Measurements from ENCODE around the gene DNAH17.

Gene DNAH17

GRCh38 chr17:78472035-78472905 lies 104.9 kb downstream of the DNAH17 start:
- POLR2A ChIA-PET: no interaction called here
- CTCF ChIA-PET: interaction anchor here (0.7 to 1.3 kb wide), 4 partner anchors 27 to 293 kb away, joined by 3 to 4 read pairs (median 3); no protein-coding TSS in a partner anchor
- TF ChIP-seq ZNF785 (tag by site-specific recombination; IDR thresholded peaks at IDR 0.05) (no peak), ZNF843 (tag by site-specific recombination; IDR thresholded peaks at IDR 0.05) (no peak), ZBTB48 (tag by site-specific recombination; IDR thresholded peaks at IDR 0.05) (peak; percentile 41; the same call in 1 of the 2 replicates)
- H3K9me3 ChIP-seq (ENCODE audit: control insufficient read depth, insufficient read depth, low read depth, low read length): no peaks in the 10 kb centered on the region
- H3K27ac ChIP-seq (ENCODE audit: extremely low read depth, low read depth, low read length): no peak overlapping the region
- H3K4me1 ChIP-seq (ENCODE audit: control insufficient read depth, insufficient read depth, low read length): no peaks in the 10 kb centered on the region
- H3K36me3 ChIP-seq (ENCODE audit: control insufficient read depth in 2 of 2, insufficient read depth in 1 of 2, low read length in 2 of 2): no peaks in the 10 kb centered on the region
- H3K4me3 ChIP-seq (ENCODE audit: low read depth, low read length): no peak overlapping the region

DNA sequence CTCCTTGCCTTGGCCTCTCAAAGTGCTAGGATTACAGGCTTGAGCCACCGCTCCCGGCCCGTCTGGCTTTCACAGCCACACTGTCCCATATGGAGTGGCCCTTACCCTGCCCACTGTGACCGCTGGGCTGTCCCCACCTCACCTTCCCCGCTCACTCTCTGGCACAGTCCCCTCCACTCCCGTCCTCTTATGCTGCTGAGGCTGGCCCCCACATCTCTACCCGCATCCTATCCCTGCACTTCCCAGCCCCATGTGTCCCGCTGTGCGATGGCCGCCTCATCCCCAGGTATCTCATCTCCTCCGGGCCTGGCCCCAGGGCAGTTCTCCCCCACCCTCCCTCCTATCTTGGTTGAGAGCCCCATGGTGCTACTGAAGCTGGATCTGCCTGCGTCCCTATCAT lies 105.6 kb downstream of the DNAH17 start:
- Histone ChIP-seq H3K36me3 (ENCODE audit: control insufficient read depth in 2 of 2, insufficient read depth in 1 of 2, low read length in 2 of 2) (no peaks in the 10 kb centered on the region), H3K4me3 (ENCODE audit: low read depth, low read length) (no peak overlapping the region), H3K27ac (ENCODE audit: extremely low read depth, low read depth, low read length) (no peak overlapping the region), H3K9me3 (ENCODE audit: control insufficient read depth, insufficient read depth, low read depth, low read length) (no peaks in the 10 kb centered on the region), H3K4me1 (ENCODE audit: control insufficient read depth, insufficient read depth, low read length) (no peaks in the 10 kb centered on the region)
- POLR2A ChIA-PET: no interaction called here
- TF ChIP-seq ZNF596 (tag by site-specific recombination; IDR thresholded peaks at IDR 0.05) (no peak), ZFP69B (tag by site-specific recombination; IDR thresholded peaks at IDR 0.05) (no peak), ZNF837 (tag by site-specific recombination; IDR thresholded peaks at IDR 0.05) (no peak), ZNF548 (tag by site-specific recombination; IDR thresholded peaks at IDR 0.05) (no peak), ZFP3 (tag by site-specific recombination; IDR thresholded peaks at IDR 0.05; ENCODE audit: low read depth) (no peak), ZNF513 (tag by site-specific recombination; IDR thresholded peaks at IDR 0.05) (no peak), ZNF2 (tag by site-specific recombination; IDR thresholded peaks at IDR 0.05) (no peak), ZBTB48 (tag by site-specific recombination; IDR thresholded peaks at IDR 0.05) (no peak), ZNF112 (tag by site-specific recombination; IDR thresholded peaks at IDR 0.05) (no peak), ZNF664 (tag by site-specific recombination; IDR thresholded peaks at IDR 0.05) (no peak), ZBTB1 (tag by site-specific recombination; IDR thresholded peaks at IDR 0.05) (no peak), ZBTB10 (tag by site-specific recombination; IDR thresholded peaks at IDR 0.05) (no peak)
- TF ChIP-seq, protein P1, sequence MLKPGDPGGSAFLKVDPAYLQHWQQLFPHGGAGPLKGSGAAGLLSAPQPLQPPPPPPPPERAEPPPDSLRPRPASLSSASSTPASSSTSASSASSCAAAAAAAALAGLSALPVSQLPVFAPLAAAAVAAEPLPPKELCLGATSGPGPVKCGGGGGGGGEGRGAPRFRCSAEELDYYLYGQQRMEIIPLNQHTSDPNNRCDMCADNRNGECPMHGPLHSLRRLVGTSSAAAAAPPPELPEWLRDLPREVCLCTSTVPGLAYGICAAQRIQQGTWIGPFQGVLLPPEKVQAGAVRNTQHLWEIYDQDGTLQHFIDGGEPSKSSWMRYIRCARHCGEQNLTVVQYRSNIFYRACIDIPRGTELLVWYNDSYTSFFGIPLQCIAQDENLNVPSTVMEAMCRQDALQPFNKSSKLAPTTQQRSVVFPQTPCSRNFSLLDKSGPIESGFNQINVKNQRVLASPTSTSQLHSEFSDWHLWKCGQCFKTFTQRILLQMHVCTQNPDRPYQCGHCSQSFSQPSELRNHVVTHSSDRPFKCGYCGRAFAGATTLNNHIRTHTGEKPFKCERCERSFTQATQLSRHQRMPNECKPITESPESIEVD (tag by site-specific recombination; IDR thresholded peaks at IDR 0.05): no peak
- CTCF ChIA-PET: interaction anchor here (0.6 to 2.6 kb wide), 2 partner anchors 26 to 596 kb away, joined by 3 to 10 read pairs; no protein-coding TSS in a partner anchor

- ChIA-PET CTCF (interaction anchor here (0.7 to 2.6 kb wide), 2 partner anchors 24 to 136 kb away, joined by 3 to 10 read pairs; no protein-coding TSS in a partner anchor), POLR2A (no interaction called here)
- H3K36me3 ChIP-seq (ENCODE audit: control insufficient read depth in 2 of 2, insufficient read depth in 1 of 2, low read length in 2 of 2): no peaks in the 10 kb centered on the region
- no peak for TF ChIP-seq ZNF391 (tag by site-specific recombination; IDR thresholded peaks at IDR 0.05; ENCODE audit: borderline replicate concordance, low read depth)
- no peak for TF ChIP-seq ZNF10 (tag by site-specific recombination; IDR thresholded peaks at IDR 0.05)
- no peak for TF ChIP-seq ZNF48 (tag by site-specific recombination; IDR thresholded peaks at IDR 0.05)
- TF ChIP-seq ZNF146 (tag by site-specific recombination; IDR thresholded peaks at IDR 0.05): no peak
- no peak for TF ChIP-seq ZNF24 (tag by site-specific recombination; IDR thresholded peaks at IDR 0.05)
- TF ChIP-seq ZNF19 (tag by site-specific recombination; IDR thresholded peaks at IDR 0.05; ENCODE audit: low read depth): no peak
- TF ChIP-seq ZNF362 (tag by site-specific recombination; IDR thresholded peaks at IDR 0.05): no peak
These were observed 107.8 kb downstream of the DNAH17 start for GRCh38 chr17:78469443-78469842.

More at GRCh38 chr17:78469443-78469842, 107.8 kb downstream of the DNAH17 start:
- no peak overlapping the region for H3K4me3 ChIP-seq (ENCODE audit: low read depth, low read length)
- no peaks in the 10 kb centered on the region for H3K4me1 ChIP-seq (ENCODE audit: control insufficient read depth, insufficient read depth, low read length)
- no peaks in the 10 kb centered on the region for H3K9me3 ChIP-seq (ENCODE audit: control insufficient read depth, insufficient read depth, low read depth, low read length)
- no peak overlapping the region for H3K27ac ChIP-seq (ENCODE audit: extremely low read depth, low read depth, low read length)

All from HEK293 (cell line).